Ishikawa (cell line): ENCODE data around the gene PXDN.

Experiments
- CEBPB ChIP-seq: IDR thresholded peaks from 2 replicates; pipeline ENCODE4 v1.6.1; 2012
- CREB1 ChIP-seq: IDR thresholded peaks from 2 replicates; pipeline ENCODE4 v1.6.1; 2012; ENCODE audit warnings: low read depth
- EGR1 ChIP-seq: IDR thresholded peaks from 2 replicates; pipeline ENCODE4 v1.6.1; 2012
- EP300 ChIP-seq: IDR thresholded peaks from 2 replicates; pipeline ENCODE4 v1.6.1; 2012; ENCODE audit warnings: borderline replicate concordance
- FOXM1 ChIP-seq: IDR thresholded peaks from 2 replicates; pipeline ENCODE4 v1.6.1; 2012; ENCODE audit warnings: low read depth, borderline replicate concordance
- MAX ChIP-seq: IDR thresholded peaks from 2 replicates; pipeline ENCODE4 v1.6.1; 2012
- NFIC ChIP-seq: IDR thresholded peaks from 2 replicates; pipeline ENCODE4 v1.6.1; 2012
- RAD21 ChIP-seq: IDR thresholded peaks from 2 replicates; pipeline ENCODE4 v1.6.1; 2012; ENCODE audit warnings: low read depth
- REST ChIP-seq: IDR thresholded peaks from 2 replicates; pipeline ENCODE4 v1.6.1; 2012; ENCODE audit warnings: low read depth, mild to moderate bottlenecking
- TAF1 ChIP-seq: IDR thresholded peaks from 2 replicates; pipeline ENCODE4 v1.6.1; 2012; ENCODE audit warnings: low read depth, mild to moderate bottlenecking
- TCF12 ChIP-seq: IDR thresholded peaks from 2 replicates; pipeline ENCODE4 v1.6.1; 2012; ENCODE audit warnings: low read depth
- TEAD4 ChIP-seq: IDR thresholded peaks from 2 replicates; pipeline ENCODE4 v1.6.1; 2012
- USF1 ChIP-seq: IDR thresholded peaks from 2 replicates; pipeline ENCODE4 v1.6.1; 2012
- YY1 ChIP-seq: IDR thresholded peaks from 2 replicates; pipeline ENCODE4 v1.6.1; 2012; ENCODE audit warnings: low read depth
- ZBTB7A ChIP-seq: IDR thresholded peaks from 2 replicates; pipeline ENCODE4 v1.6.1; 2012; ENCODE audit warnings: low read depth

PXDN gene

GRCh38 chr2:1611886-1612285 is 132.4 kb downstream of the PXDN start:
- TF ChIP-seq YY1 = no peak
- TF ChIP-seq TCF12 = no peak
- no peak for TF ChIP-seq EGR1
- no peak for TF ChIP-seq EP300
- no peak for TF ChIP-seq FOXM1
- TF ChIP-seq ZBTB7A = no peak

- TF ChIP-seq TAF1 (no peak), REST (no peak), YY1 (peak; percentile 81), EP300 (peak; percentile 100), CEBPB (peak; percentile 42; the same call in 1 of the 2 replicates), USF1 (no peak), TEAD4 (peak; percentile 97), RAD21 (peak; percentile 14; the same call in 1 of the 2 replicates), MAX (peak; percentile 90), NFIC (peak; percentile 98), TCF12 (peak; percentile 100), FOXM1 (peak; percentile 98), EGR1 (no peak)
Measured at GRCh38 chr2:1610096-1610485, 134.2 kb downstream of the PXDN start.

- TF ChIP-seq FOXM1 (no peak), YY1 (no peak), USF1 (no peak), TEAD4 (no peak), TAF1 (no peak), ZBTB7A (no peak), TCF12 (no peak)
Measured at GRCh38 chr2:1609485-1610095, 134.7 kb downstream of the PXDN start.

- TF ChIP-seq MAX (no peak), REST (no peak), CEBPB (no peak), NFIC (no peak), USF1 (no peak), FOXM1 (no peak), EGR1 (no peak), EP300 (no peak), TAF1 (no peak), ZBTB7A (no peak), RAD21 (no peak), TEAD4 (no peak), TCF12 (no peak), YY1 (no peak), CREB1 (no peak)
Measured at GRCh38 chr2:1609040-1609439, 135.3 kb downstream of the PXDN start.

GRCh38 chr2:1607971-1608688 is 136.2 kb downstream of the PXDN start:
- no peak for TF ChIP-seq MAX
- no peak for TF ChIP-seq USF1
- TF ChIP-seq EGR1 = no peak
